PFSK-1 (cell line): Measurements from ENCODE around the gene B3GALT6.

ENCODE experiments used
- FOXP2 ChIP-seq: optimal IDR thresholded peaks from 2 replicates; pipeline ENCODE3; 2011; ENCODE audit warnings: borderline replicate concordance, control low read depth, inconsistent platforms; ENCODE audit not compliant: insufficient read depth; ENCODE audit errors: extremely low read length, extremely low read depth
- POLR2AphosphoS5 ChIP-seq: IDR thresholded peaks from 2 replicates; pipeline ENCODE4 v1.6.1; 2012; ENCODE audit warnings: low read depth, mild to moderate bottlenecking, control low read depth, low read length, moderate library complexity
- SIN3A ChIP-seq: IDR thresholded peaks from 2 replicates; pipeline ENCODE4 v1.6.1; 2012; ENCODE audit warnings: mild to moderate bottlenecking, low read length, moderate library complexity, borderline replicate concordance; ENCODE audit not compliant: insufficient read depth
- TAF1 ChIP-seq: IDR thresholded peaks from 2 replicates; pipeline ENCODE4 v1.6.1; 2012; ENCODE audit warnings: low read length, control low read depth, borderline replicate concordance; ENCODE audit not compliant: insufficient read depth
- TF ChIP-seq, protein P1 (sequence below), 2 experiments: IDR thresholded peaks; 2 replicates each; pipeline versions ENCODE4 v1.6.1 to v1.8.0; 2011 to 2012; ENCODE audit warnings: low read depth in 2 of 2, low read length in 2 of 2, control low read depth in 1 of 2, inconsistent platforms in 1 of 2, mild to moderate bottlenecking in 1 of 2, moderate library complexity in 1 of 2; ENCODE audit not compliant: insufficient read depth in 1 of 2

DNA sequence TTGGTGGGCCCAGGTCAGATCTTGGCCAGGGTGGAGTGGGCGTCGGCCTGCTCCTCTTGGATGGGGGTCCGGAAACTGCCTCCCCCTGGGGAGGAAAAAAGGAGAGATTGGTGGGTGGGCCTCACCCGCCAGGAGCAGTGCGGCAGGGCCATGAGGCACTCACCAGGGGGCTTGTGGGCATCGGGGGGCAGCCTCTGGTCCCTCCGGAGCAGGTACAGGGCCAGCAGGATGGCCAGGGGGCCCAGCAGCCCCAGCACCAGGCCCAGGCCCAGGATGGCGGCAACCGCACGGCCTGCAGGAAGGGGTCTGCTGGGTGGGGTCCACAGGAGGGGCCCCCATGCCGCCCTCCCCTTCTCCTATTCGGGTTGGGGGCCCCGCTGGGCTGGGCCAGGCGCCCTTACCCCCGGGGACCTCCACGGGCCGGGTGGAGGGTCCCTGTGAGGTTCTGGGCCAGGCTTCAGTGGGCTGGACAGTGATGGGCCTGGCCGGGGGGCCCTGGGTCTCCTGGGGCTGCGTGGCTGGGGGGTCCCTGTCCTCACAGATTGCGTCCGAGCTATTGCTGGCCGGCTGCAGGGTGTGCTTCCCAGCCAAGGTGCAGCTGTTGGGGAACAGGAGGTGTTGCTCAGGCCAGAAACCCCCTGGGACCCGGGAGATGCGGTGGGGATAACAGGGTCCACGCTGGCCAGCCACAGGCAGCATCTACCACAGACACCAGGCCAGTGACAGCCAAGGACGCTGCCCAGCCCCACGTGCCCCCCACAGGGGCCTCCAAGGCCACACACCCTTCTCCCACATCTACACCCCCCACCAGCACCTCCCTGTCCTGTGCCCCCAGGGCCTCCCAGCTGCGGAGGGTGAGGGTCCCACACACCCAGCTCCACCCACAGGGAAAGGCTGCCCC is 20.2 kb upstream of the B3GALT6 start:
- TF ChIP-seq POLR2AphosphoS5 (no peak), TAF1 (no peak), SIN3A (no peak), FOXP2 (no peak)
- TF ChIP-seq, protein P1, sequence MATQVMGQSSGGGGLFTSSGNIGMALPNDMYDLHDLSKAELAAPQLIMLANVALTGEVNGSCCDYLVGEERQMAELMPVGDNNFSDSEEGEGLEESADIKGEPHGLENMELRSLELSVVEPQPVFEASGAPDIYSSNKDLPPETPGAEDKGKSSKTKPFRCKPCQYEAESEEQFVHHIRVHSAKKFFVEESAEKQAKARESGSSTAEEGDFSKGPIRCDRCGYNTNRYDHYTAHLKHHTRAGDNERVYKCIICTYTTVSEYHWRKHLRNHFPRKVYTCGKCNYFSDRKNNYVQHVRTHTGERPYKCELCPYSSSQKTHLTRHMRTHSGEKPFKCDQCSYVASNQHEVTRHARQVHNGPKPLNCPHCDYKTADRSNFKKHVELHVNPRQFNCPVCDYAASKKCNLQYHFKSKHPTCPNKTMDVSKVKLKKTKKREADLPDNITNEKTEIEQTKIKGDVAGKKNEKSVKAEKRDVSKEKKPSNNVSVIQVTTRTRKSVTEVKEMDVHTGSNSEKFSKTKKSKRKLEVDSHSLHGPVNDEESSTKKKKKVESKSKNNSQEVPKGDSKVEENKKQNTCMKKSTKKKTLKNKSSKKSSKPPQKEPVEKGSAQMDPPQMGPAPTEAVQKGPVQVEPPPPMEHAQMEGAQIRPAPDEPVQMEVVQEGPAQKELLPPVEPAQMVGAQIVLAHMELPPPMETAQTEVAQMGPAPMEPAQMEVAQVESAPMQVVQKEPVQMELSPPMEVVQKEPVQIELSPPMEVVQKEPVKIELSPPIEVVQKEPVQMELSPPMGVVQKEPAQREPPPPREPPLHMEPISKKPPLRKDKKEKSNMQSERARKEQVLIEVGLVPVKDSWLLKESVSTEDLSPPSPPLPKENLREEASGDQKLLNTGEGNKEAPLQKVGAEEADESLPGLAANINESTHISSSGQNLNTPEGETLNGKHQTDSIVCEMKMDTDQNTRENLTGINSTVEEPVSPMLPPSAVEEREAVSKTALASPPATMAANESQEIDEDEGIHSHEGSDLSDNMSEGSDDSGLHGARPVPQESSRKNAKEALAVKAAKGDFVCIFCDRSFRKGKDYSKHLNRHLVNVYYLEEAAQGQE (IDR thresholded peaks at IDR 0.05; ENCODE audit: insufficient read depth in 1 of 2, low read depth in 2 of 2, low read length in 2 of 2), result no peak
